HEK293 (cell line): ENCODE results near the gene NELL1.

Experiments
- CTCF ChIA-PET: fragments of 350-600 bp; formaldehyde crosslinking; extraction: SDS; loops from one replicate; lab custom pipeline; 2021; ENCODE audit warnings: antibody characterized with exemption; lab: Yijun Ruan, JAX
- POLR2A ChIA-PET: fragments of 300-600 bp; formaldehyde crosslinking; extraction: SDS; loops from one replicate; lab custom pipeline; 2020; ENCODE audit warnings: antibody characterized with exemption, inconsistent platforms; lab: Yijun Ruan, JAX
- H3K27ac ChIP-seq: fragments of 200-500 bp; sonication (Bioruptor generic); 2 replicates; pipeline ENCODE4 v1.5.1; 2014; ENCODE audit warnings: low read depth, low read length, control low read depth, inconsistent platforms; ENCODE audit errors: extremely low read depth
- H3K36me3 ChIP-seq, 2 experiments: fragments of 200-500 bp in 1 of 2; sonication (Bioruptor generic) in 1 of 2; 1 replicate in 1 of 2; 2 replicates in 1 of 2; pipeline ENCODE4 v1.5.1; 2014 to 2017; ENCODE audit warnings: inconsistent platforms in 2 of 2, low read length in 2 of 2; ENCODE audit not compliant: control insufficient read depth in 2 of 2, insufficient read depth in 1 of 2
- H3K4me1 ChIP-seq: fragments of 200-500 bp; sonication (Bioruptor generic); 2 replicates; pipeline ENCODE4 v1.5.1; 2014; ENCODE audit warnings: mild to moderate bottlenecking, low read length, inconsistent platforms; ENCODE audit not compliant: control insufficient read depth, insufficient read depth
- H3K4me3 ChIP-seq: 2 replicates; pipeline ENCODE4 v1.5.1; 2011; ENCODE audit warnings: low read depth, mild to moderate bottlenecking, control low read depth, low read length, moderate library complexity
- H3K9me3 ChIP-seq: fragments of 200-500 bp; sonication (Bioruptor generic); 2 replicates; pipeline ENCODE4 v1.5.1; 2014; ENCODE audit warnings: low read depth, low read length, inconsistent platforms; ENCODE audit not compliant: control insufficient read depth, insufficient read depth
- HOXC10 ChIP-seq: sonication (generic); formaldehyde crosslinking; IDR thresholded peaks from 2 replicates; pipeline ENCODE4 v1.8.1; 2023; ENCODE audit warnings: mild to moderate bottlenecking, missing genetic modification reagents
- SCRT2 ChIP-seq: fragments of 450-650 bp; formaldehyde crosslinking; IDR thresholded peaks from 2 replicates; pipeline ENCODE4 v1.5.1; 2016; ENCODE audit warnings: missing biosample characterization, missing genetic modification characterization
- SP7 ChIP-seq: fragments of 450-650 bp; formaldehyde crosslinking; IDR thresholded peaks from 2 replicates; pipeline ENCODE4 v1.5.1; 2016; ENCODE audit warnings: missing biosample characterization, missing genetic modification characterization
- ZNF157 ChIP-seq: fragments of 450-650 bp; formaldehyde crosslinking; IDR thresholded peaks from 2 replicates; pipeline ENCODE4 v1.5.1; 2016; ENCODE audit warnings: missing biosample characterization, missing genetic modification characterization
- ZNF16 ChIP-seq: fragments of 450-650 bp; formaldehyde crosslinking; IDR thresholded peaks from 2 replicates; pipeline ENCODE4 v1.5.1; 2016; ENCODE audit warnings: low read depth, missing biosample characterization, missing genetic modification characterization
- ZNF169 ChIP-seq: fragments of 450-650 bp; formaldehyde crosslinking; IDR thresholded peaks from 2 replicates; pipeline ENCODE4 v1.5.1; 2016; ENCODE audit warnings: missing biosample characterization, missing genetic modification characterization
- ZNF266 ChIP-seq: fragments of 450-650 bp; formaldehyde crosslinking; IDR thresholded peaks from 2 replicates; pipeline ENCODE4 v1.5.1; 2016; ENCODE audit warnings: missing biosample characterization, missing genetic modification characterization, low read depth
- ZNF292 ChIP-seq: fragments of 450-650 bp; formaldehyde crosslinking; IDR thresholded peaks from 2 replicates; pipeline ENCODE4 v1.5.1; 2016; ENCODE audit warnings: low read depth, missing biosample characterization, missing genetic modification characterization, borderline replicate concordance
- ZNF404 ChIP-seq: fragments of 450-650 bp; formaldehyde crosslinking; IDR thresholded peaks from 2 replicates; pipeline ENCODE4 v1.5.1; 2017; ENCODE audit warnings: missing biosample characterization, missing genetic modification characterization
- ZNF510 ChIP-seq: fragments of 450-650 bp; formaldehyde crosslinking; IDR thresholded peaks from 2 replicates; pipeline ENCODE4 v1.5.1; 2018; ENCODE audit warnings: mild to moderate bottlenecking, missing genetic modification characterization, missing biosample characterization; ENCODE audit not compliant: insufficient replicate concordance
- ZNF521 ChIP-seq: fragments of 450-650 bp; formaldehyde crosslinking; IDR thresholded peaks from 2 replicates; pipeline ENCODE4 v1.5.1; 2017; ENCODE audit warnings: missing biosample characterization, mild to moderate bottlenecking, missing genetic modification characterization
- ZNF571 ChIP-seq: fragments of 450-650 bp; formaldehyde crosslinking; IDR thresholded peaks from 2 replicates; pipeline ENCODE4 v1.5.0; 2017; ENCODE audit warnings: missing biosample characterization, missing genetic modification characterization
- ZNF626 ChIP-seq: fragments of 450-650 bp; sonication (Bioruptor Pico); formaldehyde crosslinking; IDR thresholded peaks from 2 replicates; pipeline ENCODE4 v1.5.1; 2018; ENCODE audit warnings: missing biosample characterization, missing genetic modification characterization, inconsistent platforms
- ZNF660 ChIP-seq: fragments of 450-650 bp; IDR thresholded peaks from 2 replicates; pipeline ENCODE4 v1.5.1; 2018; ENCODE audit warnings: missing biosample characterization, mild to moderate bottlenecking, missing genetic modification characterization
- ZNF707 ChIP-seq: fragments of 450-650 bp; formaldehyde crosslinking; IDR thresholded peaks from 2 replicates; pipeline ENCODE4 v1.5.1; 2016; ENCODE audit warnings: missing biosample characterization, missing genetic modification characterization
- ZNF747 ChIP-seq: fragments of 450-650 bp; formaldehyde crosslinking; IDR thresholded peaks from 2 replicates; pipeline ENCODE4 v1.5.1; 2016; ENCODE audit warnings: missing biosample characterization, missing genetic modification characterization
- ZNF830 ChIP-seq: fragments of 450-650 bp; IDR thresholded peaks from 2 replicates; pipeline ENCODE4 v1.5.0; 2018; ENCODE audit warnings: missing biosample characterization, missing genetic modification characterization, low read depth, mild to moderate bottlenecking, moderate library complexity
- ZXDB ChIP-seq: fragments of 450-650 bp; formaldehyde crosslinking; IDR thresholded peaks from 2 replicates; pipeline ENCODE4 v1.5.1; 2016; ENCODE audit warnings: missing biosample characterization, missing genetic modification characterization
- TF ChIP-seq, protein P1 (sequence below): fragments of 450-650 bp; formaldehyde crosslinking; IDR thresholded peaks from 2 replicates; pipeline ENCODE4 v1.5.1; 2016; ENCODE audit warnings: missing biosample characterization, missing genetic modification characterization
- TF ChIP-seq, protein P2 (sequence below): fragments of 450-650 bp; formaldehyde crosslinking; IDR thresholded peaks from 2 replicates; pipeline ENCODE4 v1.5.1; 2016; ENCODE audit warnings: missing biosample characterization, missing genetic modification characterization, low read depth
- TF ChIP-seq, protein P3 (sequence below): fragments of 450-650 bp; formaldehyde crosslinking; IDR thresholded peaks from 2 replicates; pipeline ENCODE4 v1.5.1; 2017; ENCODE audit warnings: missing biosample characterization, missing genetic modification characterization
- TF ChIP-seq, protein P4 (sequence below): fragments of 450-650 bp; formaldehyde crosslinking; IDR thresholded peaks from 2 replicates; pipeline ENCODE4 v1.5.0; 2017; ENCODE audit warnings: missing biosample characterization, missing genetic modification characterization, borderline replicate concordance
- TF ChIP-seq, protein P5 (sequence below): fragments of 450-650 bp; formaldehyde crosslinking; IDR thresholded peaks from 2 replicates; pipeline ENCODE4 v1.5.1; 2016; ENCODE audit warnings: missing biosample characterization, missing genetic modification characterization
- TF ChIP-seq, protein P6 (sequence below): fragments of 450-650 bp; formaldehyde crosslinking; IDR thresholded peaks from 2 replicates; pipeline ENCODE4 v1.5.1; 2016; ENCODE audit warnings: missing biosample characterization, missing genetic modification characterization

NELL1 gene

DNA sequence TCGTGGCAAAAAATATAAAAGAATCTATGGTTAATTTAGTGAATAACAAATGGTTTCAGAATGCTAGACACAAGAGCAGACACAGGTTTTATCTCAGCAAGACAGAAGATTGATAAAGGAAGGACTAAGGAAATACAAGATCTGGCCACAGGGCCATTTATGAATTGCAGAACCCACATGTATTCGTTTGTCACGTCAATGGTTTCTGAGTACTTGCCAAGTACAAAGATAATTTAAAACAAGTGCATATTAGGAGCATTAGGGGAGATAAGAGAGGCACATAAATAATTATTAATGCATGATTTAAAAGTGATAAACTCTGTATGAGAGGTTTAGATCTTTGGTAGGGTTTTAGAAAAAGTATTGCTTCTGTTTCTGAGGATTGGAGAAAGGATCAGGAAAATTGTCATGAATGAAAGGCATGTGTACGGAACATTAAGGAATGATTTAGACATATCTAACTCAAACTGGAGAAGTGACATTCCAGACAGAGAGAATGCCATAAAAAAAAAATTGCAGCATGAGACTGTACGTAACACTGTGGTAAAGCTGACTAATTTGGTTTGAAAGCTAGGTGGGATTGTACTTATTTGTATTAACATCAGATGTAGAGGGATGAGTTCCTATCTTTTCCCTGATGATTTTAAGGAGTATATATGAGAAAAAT, 727.1 kb downstream of the NELL1 start (continued):
- TF ChIP-seq ZNF521 (no peak), ZNF292 (tag by site-specific recombination) (no peak), ZNF16 (tag by site-specific recombination) (no peak), ZNF510 (tag by site-specific recombination) (no peak)

DNA sequence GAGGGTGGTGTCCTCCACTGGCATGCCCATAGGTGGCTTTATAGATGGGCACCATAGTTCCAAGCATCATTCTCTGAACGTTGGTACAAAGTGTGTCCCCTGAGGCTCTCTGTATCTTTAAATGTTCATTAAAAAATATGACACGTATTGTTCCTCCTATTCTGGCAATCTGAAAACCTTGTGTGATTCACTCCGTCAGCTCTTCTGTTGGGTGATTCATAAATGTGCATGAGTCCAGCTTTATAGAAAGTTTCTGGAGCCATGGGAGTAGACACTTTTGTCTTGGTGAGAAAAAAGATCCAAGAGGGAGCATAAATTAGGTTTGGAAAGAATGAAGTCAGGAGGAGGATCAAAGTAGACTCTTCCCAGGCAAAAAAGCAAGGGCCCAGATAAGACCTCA, 728.8 kb downstream of the NELL1 start:
- Histone ChIP-seq H3K36me3 (no peaks in the 10 kb centered on the region), H3K9me3 (no peaks in the 10 kb centered on the region), H3K4me3 (no peak overlapping the region), H3K4me1 (no peaks in the 10 kb centered on the region), H3K27ac (no peak overlapping the region)
- ChIA-PET CTCF (no interaction called here), POLR2A (no interaction called here)
- TF ChIP-seq, protein P1, sequence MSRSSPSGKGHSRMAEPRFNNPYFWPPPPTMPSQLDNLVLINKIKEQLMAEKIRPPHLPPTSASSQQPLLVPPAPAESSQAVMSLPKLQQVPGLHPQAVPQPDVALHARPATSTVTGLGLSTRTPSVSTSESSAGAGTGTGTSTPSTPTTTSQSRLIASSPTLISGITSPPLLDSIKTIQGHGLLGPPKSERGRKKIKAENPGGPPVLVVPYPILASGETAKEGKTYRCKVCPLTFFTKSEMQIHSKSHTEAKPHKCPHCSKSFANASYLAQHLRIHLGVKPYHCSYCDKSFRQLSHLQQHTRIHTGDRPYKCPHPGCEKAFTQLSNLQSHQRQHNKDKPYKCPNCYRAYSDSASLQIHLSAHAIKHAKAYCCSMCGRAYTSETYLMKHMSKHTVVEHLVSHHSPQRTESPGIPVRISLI (tag by site-specific recombination): no peak
- TF ChIP-seq, protein P2, sequence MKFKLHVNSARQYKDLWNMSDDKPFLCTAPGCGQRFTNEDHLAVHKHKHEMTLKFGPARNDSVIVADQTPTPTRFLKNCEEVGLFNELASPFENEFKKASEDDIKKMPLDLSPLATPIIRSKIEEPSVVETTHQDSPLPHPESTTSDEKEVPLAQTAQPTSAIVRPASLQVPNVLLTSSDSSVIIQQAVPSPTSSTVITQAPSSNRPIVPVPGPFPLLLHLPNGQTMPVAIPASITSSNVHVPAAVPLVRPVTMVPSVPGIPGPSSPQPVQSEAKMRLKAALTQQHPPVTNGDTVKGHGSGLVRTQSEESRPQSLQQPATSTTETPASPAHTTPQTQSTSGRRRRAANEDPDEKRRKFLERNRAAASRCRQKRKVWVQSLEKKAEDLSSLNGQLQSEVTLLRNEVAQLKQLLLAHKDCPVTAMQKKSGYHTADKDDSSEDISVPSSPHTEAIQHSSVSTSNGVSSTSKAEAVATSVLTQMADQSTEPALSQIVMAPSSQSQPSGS (tag by site-specific recombination): no peak
- TF ChIP-seq ZNF266 (no peak), SCRT2 (no peak), ZNF707 (tag by site-specific recombination) (no peak), ZNF660 (tag by site-specific recombination) (no peak), ZNF404 (tag by site-specific recombination) (no peak), ZNF169 (no peak), ZNF571 (no peak), SP7 (tag by site-specific recombination) (no peak), ZNF830 (tag by site-specific recombination) (no peak), ZNF626 (tag by site-specific recombination) (no peak), ZNF157 (no peak), ZNF747 (tag by site-specific recombination) (no peak), HOXC10 (CRISPR knock-in tag) (no peak), ZXDB (tag by site-specific recombination) (no peak)
- TF ChIP-seq, protein P3, sequence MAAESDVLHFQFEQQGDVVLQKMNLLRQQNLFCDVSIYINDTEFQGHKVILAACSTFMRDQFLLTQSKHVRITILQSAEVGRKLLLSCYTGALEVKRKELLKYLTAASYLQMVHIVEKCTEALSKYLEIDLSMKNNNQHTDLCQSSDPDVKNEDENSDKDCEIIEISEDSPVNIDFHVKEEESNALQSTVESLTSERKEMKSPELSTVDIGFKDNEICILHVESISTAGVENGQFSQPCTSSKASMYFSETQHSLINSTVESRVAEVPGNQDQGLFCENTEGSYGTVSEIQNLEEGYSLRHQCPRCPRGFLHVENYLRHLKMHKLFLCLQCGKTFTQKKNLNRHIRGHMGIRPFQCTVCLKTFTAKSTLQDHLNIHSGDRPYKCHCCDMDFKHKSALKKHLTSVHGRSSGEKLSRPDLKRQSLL (tag by site-specific recombination): no peak
- TF ChIP-seq, protein P4, sequence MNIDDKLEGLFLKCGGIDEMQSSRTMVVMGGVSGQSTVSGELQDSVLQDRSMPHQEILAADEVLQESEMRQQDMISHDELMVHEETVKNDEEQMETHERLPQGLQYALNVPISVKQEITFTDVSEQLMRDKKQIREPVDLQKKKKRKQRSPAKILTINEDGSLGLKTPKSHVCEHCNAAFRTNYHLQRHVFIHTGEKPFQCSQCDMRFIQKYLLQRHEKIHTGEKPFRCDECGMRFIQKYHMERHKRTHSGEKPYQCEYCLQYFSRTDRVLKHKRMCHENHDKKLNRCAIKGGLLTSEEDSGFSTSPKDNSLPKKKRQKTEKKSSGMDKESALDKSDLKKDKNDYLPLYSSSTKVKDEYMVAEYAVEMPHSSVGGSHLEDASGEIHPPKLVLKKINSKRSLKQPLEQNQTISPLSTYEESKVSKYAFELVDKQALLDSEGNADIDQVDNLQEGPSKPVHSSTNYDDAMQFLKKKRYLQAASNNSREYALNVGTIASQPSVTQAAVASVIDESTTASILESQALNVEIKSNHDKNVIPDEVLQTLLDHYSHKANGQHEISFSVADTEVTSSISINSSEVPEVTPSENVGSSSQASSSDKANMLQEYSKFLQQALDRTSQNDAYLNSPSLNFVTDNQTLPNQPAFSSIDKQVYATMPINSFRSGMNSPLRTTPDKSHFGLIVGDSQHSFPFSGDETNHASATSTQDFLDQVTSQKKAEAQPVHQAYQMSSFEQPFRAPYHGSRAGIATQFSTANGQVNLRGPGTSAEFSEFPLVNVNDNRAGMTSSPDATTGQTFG (tag by site-specific recombination): no peak
- TF ChIP-seq, protein P5, sequence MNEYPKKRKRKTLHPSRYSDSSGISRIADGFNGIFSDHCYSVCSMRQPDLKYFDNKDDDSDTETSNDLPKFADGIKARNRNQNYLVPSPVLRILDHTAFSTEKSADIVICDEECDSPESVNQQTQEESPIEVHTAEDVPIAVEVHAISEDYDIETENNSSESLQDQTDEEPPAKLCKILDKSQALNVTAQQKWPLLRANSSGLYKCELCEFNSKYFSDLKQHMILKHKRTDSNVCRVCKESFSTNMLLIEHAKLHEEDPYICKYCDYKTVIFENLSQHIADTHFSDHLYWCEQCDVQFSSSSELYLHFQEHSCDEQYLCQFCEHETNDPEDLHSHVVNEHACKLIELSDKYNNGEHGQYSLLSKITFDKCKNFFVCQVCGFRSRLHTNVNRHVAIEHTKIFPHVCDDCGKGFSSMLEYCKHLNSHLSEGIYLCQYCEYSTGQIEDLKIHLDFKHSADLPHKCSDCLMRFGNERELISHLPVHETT (tag by site-specific recombination): no peak
- TF ChIP-seq, protein P6, sequence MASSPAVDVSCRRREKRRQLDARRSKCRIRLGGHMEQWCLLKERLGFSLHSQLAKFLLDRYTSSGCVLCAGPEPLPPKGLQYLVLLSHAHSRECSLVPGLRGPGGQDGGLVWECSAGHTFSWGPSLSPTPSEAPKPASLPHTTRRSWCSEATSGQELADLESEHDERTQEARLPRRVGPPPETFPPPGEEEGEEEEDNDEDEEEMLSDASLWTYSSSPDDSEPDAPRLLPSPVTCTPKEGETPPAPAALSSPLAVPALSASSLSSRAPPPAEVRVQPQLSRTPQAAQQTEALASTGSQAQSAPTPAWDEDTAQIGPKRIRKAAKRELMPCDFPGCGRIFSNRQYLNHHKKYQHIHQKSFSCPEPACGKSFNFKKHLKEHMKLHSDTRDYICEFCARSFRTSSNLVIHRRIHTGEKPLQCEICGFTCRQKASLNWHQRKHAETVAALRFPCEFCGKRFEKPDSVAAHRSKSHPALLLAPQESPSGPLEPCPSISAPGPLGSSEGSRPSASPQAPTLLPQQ (tag by site-specific recombination): no peak
